ENCODE measurements around the gene SDR39U1. TPM values are rescaled to one million over a fixed set of nuclear protein-coding genes. Genes with fewer than 3 reads are reported as not detected.
"Not testable (repeated sequence)": the region's sequence is repeated elsewhere in the genome, so short reads cannot be mapped to it uniquely, and the experiment has no call there.

SDR39U1 gene, protein sequence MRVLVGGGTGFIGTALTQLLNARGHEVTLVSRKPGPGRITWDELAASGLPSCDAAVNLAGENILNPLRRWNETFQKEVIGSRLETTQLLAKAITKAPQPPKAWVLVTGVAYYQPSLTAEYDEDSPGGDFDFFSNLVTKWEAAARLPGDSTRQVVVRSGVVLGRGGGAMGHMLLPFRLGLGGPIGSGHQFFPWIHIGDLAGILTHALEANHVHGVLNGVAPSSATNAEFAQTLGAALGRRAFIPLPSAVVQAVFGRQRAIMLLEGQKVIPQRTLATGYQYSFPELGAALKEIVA
- 10 to 100 TPM; 16.1 to 36.0 (median 20.4) TPM for total RNA-seq

DNA sequence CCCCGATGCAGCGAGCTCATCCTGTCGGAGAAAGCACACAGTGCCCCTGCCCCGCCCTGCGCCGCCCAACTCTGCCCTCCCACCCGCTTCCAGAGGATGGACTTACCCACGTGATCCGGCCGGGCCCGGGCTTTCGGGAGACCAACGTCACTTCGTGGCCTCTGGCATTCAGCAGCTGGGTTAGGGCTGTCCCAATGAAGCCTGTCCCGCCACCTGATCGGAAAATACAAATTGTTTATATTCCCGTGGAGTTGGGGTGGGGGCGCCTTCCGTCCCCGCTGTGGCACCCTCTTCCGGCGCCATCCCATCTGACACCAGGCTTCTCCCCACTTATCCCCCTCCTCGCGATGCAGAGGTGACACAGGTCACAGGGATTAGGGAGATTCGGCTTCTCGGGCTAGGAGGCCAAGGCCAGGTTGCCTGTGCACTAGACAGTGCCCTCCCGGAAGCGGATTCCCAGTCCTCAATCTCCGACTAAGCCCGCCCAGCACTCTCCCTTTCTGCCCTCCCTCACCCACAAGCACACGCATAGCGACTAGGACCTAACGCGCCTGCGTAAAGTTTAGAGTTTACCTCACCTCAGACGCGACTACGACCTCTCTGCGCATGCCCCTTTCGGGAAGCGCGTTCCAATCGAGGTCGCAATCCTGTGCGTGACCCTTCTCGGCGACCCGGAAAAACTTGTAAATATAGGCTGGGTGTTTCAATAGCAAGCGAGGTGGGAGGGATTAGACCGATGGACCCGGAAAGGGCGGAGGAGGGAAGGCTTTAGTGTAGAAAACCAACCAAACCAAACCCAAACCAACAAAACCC, at the start of gene SDR39U1:
SDR39U1 (minus strand) TSS at position 537 of the 813 bp plus-strand sequence; CDS start at position 530, 7 bp downstream.
- Histone ChIP-seq H3K27me3 (no peaks in the 10 kb centered on the region), H3K4me1 (peaks cover 17 to 48% (median 21%) of the 10 kb centered on the region in 3 donors), H3K9me3 (no peaks in the 10 kb centered on the region), H3K36me3 (peaks cover 14 to 42% (median 22%) of the 10 kb centered on the region in 3 donors), H3K4me3 (peak within 1 kb of the TSS; percentile 59 to 85 (median 73)), H3K27ac (peak within 1 kb of the TSS; percentile 97 to 99 (median 99))
- TF ChIP-seq, protein P1, sequence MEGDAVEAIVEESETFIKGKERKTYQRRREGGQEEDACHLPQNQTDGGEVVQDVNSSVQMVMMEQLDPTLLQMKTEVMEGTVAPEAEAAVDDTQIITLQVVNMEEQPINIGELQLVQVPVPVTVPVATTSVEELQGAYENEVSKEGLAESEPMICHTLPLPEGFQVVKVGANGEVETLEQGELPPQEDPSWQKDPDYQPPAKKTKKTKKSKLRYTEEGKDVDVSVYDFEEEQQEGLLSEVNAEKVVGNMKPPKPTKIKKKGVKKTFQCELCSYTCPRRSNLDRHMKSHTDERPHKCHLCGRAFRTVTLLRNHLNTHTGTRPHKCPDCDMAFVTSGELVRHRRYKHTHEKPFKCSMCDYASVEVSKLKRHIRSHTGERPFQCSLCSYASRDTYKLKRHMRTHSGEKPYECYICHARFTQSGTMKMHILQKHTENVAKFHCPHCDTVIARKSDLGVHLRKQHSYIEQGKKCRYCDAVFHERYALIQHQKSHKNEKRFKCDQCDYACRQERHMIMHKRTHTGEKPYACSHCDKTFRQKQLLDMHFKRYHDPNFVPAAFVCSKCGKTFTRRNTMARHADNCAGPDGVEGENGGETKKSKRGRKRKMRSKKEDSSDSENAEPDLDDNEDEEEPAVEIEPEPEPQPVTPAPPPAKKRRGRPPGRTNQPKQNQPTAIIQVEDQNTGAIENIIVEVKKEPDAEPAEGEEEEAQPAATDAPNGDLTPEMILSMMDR (IDR thresholded peaks at IDR 0.05), result peak in 3 of 6 experiments; percentile 4 to 26 (median 20)
- peak in 3 of 4 donors; percentile 77 to 90 (median 90) for TF ChIP-seq POLR2A (IDR thresholded peaks at IDR 0.05)
- WGBS, 2 donors, result 0% methylated on average over 3 to 31 of the region's 52 CpGs
- peak; percentile 83 for DNase-seq
- intact Hi-C loops (cut with DNase I), result no loop called here

- H3K36me3 ChIP-seq; H3K4me3 ChIP-seq; DNase-seq; H3K9me3 ChIP-seq; H3K27ac ChIP-seq; H3K4me1 ChIP-seq; intact Hi-C loops (cut with DNase I); H3K27me3 ChIP-seq: not testable (repeated sequence)
- 59 to 74% methylated on average over 9 to 11 of the region's 19 CpGs for WGBS, 2 donors
Observed at GRCh38 chr14:24491586-24492408, 49.2 kb upstream of the SDR39U1 start.

DNA sequence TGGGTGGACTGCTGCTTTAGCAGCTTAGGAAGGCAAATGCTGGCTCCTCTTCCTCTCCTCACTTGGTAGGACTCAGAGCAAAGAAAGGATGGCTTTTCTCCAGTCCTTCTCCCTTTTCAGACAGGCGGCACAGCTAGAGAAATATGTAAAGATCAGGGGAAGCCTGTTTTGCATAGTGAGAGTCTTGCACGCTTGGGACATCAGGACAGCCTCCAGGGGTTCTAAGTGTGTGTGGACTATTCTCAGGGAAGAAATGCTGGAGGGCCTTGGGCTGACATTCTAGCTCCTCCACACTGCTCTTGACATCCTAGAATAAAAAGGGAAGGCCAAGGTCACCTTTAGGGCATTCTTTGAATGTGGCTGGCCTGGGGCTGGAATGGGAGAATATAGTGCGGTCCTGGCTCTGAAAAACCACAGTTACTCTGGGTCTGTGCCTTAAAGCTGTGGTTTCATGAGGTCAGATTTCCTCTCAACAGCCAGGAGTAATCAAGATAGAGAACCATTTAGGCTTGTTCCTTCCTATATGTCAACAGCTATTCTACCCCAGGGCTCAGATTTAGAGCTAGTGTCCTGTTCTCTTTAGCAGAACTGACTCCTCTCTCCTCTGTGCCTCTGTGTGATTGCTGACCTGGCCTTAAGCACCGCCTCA, 41.2 kb upstream of the SDR39U1 start:
- WGBS, 2 donors, result 32 to 33% methylated on average over 2 to 4 of the region's 4 CpGs
- intact Hi-C loops (cut with DNase I), result no loop called here
- no peak for DNase-seq
- Histone ChIP-seq H3K9me3 (no peaks in the 10 kb centered on the region), H3K27ac (no peak overlapping the region), H3K36me3 (no peaks in the 10 kb centered on the region), H3K4me3 (no peak overlapping the region), H3K27me3 (no peaks in the 10 kb centered on the region), H3K4me1 (no peaks in the 10 kb centered on the region)
- TF ChIP-seq, protein P1 (IDR thresholded peaks at IDR 0.05), result no peak
- no peak for TF ChIP-seq POLR2A (IDR thresholded peaks at IDR 0.05)

GRCh38 chr14:24482699-24483303, 40.2 kb upstream of the SDR39U1 start:
- intact Hi-C loops (cut with DNase I); H3K27ac ChIP-seq; H3K4me1 ChIP-seq; H3K4me3 ChIP-seq; H3K27me3 ChIP-seq; H3K9me3 ChIP-seq; H3K36me3 ChIP-seq; DNase-seq: not testable (repeated sequence)
- WGBS, 2 donors, result 30 to 50% methylated on average over 1 to 2 of the region's 2 CpGs

- WGBS, 2 donors, result 0 to 57% methylated on average over 2 to 5 of the region's 23 CpGs
- intact Hi-C loops (cut with DNase I), result no loop called here
Observed at GRCh38 chr14:24481622-24482324, 39.2 kb upstream of the SDR39U1 start.

GRCh38 chr14:24479999-24480398, 37.4 kb upstream of the SDR39U1 start:
- H3K27ac ChIP-seq; H3K27me3 ChIP-seq; H3K9me3 ChIP-seq; H3K36me3 ChIP-seq; H3K4me3 ChIP-seq; H3K4me1 ChIP-seq; intact Hi-C loops (cut with DNase I); DNase-seq: not testable (repeated sequence)
- WGBS, 2 donors, result 0% methylated on average over 1 of the region's 1 CpG; no CpG with 5 or more reads in 1 of the 2 donors

More at GRCh38 chr14:24481622-24482324, 39.2 kb upstream of the SDR39U1 start:
- Histone ChIP-seq H3K9me3 (no peaks in the 10 kb centered on the region), H3K4me1 (no peaks in the 10 kb centered on the region), H3K27ac (no peak overlapping the region), H3K36me3 (no peaks in the 10 kb centered on the region), H3K4me3 (no peak overlapping the region), H3K27me3 (no peaks in the 10 kb centered on the region)
- TF ChIP-seq POLR2A (IDR thresholded peaks at IDR 0.05), result no peak
- TF ChIP-seq, protein P1 (IDR thresholded peaks at IDR 0.05), result peak in 5 of 6 experiments; percentile 28 to 59 (median 35)
- no peak for DNase-seq

Data from esophagus squamous epithelium (tissue), 5 donors.